GM12864 (cell line): ENCODE results near the gene TRIM43B.
"Not testable (repeated sequence)": the region's sequence is repeated elsewhere in the genome, so short reads cannot be mapped to it uniquely, and the experiment has no call there.

ENCODE experiments used
- DNase-seq: peaks from one replicate; pipeline ENCODE4 v3.0.0-alpha.2; 2011; ENCODE audit warnings: low read depth
- H3K4me3 ChIP-seq: 2 replicates; pipeline ENCODE4 v1.5.1; 2011; ENCODE audit warnings: mild to moderate bottlenecking, low read depth, low read length, control low read depth
- TF ChIP-seq, protein P1 (sequence below): IDR thresholded peaks from 2 replicates; pipeline ENCODE4 v1.5.1; 2011; ENCODE audit warnings: low read depth, mild to moderate bottlenecking, moderate library complexity, low read length, control low read depth, inconsistent platforms; ENCODE audit errors: missing control alignments

TRIM43B gene

DNA sequence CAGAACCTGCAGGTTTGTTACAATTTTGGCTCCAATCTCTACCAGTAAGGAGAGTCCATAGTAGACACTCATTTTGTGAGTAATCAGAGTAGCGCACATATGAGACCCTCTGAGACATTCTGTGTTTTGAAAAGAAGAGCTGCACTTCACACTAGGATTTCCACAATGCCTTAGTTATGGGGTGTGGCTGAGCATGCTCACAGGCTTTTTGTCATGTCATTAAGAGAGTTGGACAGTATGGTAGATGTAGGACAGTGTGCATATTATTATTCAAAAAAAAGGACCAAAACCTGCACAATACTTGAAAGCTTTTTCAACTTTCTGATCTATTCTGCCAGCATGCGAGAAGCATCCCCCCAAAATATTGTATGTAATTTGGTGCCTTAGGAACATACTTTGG is 24.9 kb upstream of the TRIM43B start:
- TF ChIP-seq, protein P1, sequence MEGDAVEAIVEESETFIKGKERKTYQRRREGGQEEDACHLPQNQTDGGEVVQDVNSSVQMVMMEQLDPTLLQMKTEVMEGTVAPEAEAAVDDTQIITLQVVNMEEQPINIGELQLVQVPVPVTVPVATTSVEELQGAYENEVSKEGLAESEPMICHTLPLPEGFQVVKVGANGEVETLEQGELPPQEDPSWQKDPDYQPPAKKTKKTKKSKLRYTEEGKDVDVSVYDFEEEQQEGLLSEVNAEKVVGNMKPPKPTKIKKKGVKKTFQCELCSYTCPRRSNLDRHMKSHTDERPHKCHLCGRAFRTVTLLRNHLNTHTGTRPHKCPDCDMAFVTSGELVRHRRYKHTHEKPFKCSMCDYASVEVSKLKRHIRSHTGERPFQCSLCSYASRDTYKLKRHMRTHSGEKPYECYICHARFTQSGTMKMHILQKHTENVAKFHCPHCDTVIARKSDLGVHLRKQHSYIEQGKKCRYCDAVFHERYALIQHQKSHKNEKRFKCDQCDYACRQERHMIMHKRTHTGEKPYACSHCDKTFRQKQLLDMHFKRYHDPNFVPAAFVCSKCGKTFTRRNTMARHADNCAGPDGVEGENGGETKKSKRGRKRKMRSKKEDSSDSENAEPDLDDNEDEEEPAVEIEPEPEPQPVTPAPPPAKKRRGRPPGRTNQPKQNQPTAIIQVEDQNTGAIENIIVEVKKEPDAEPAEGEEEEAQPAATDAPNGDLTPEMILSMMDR: no peak
- DNase-seq: no peak
- H3K4me3 ChIP-seq: no peak overlapping the region

DNA sequence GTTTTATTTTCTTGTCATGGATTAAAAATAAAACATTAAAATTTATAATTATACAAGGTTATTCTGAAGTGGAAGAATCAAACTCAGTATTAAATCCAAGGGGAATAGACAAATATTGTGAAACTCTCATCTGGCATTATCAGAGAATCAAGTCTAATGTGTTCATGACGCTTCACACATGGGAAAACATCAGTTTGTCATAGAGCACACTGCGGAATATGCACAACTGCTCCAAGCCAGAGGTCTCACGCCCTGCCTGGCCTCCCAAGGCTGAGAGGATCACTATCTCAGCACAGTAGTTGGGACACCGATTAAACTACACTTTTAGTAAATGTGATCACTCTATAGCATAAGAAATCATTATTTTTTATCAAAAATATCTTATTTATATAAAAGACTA is 20.7 kb upstream of the TRIM43B start:
- TF ChIP-seq, protein P1: no peak
- no peak for DNase-seq
- no peak overlapping the region for H3K4me3 ChIP-seq

GRCh38 chr2:95500854-95501253 is 16.3 kb upstream of the TRIM43B start:
- DNase-seq: no peak
- no peak overlapping the region for H3K4me3 ChIP-seq
- TF ChIP-seq, protein P1: no peak

GRCh38 chr2:95492076-95492475 is 7.5 kb upstream of the TRIM43B start:
- not testable (repeated sequence) for DNase-seq

GRCh38 chr2:95475025-95475424 is 9.5 kb downstream of the TRIM43B start:
- DNase-seq, H3K4me3 ChIP-seq: not testable (repeated sequence)

More at GRCh38 chr2:95492076-95492475, 7.5 kb upstream of the TRIM43B start:
- not testable (repeated sequence) for H3K4me3 ChIP-seq

DNA sequence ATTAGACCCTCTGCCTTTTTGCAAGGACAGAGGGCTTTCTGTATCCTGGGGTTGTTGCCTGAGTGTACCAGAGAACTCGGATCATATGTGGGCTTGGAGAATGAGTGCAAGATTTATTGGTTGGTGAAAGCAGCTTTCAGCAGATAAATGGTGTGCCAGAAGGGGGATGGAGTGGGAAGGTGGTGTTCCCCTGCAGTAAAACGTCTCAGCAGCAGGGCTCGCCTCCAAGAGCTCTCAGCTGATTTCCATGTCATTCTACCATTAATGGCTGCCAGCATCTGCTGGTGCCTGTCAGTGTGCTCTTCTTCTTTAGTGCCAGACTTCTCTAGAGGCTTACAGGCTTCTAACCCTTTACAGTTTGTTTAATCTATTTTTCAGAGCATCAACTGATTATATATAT is 16.6 kb downstream of the TRIM43B start:
- DNase-seq, H3K4me3 ChIP-seq: not testable (repeated sequence)

DNA sequence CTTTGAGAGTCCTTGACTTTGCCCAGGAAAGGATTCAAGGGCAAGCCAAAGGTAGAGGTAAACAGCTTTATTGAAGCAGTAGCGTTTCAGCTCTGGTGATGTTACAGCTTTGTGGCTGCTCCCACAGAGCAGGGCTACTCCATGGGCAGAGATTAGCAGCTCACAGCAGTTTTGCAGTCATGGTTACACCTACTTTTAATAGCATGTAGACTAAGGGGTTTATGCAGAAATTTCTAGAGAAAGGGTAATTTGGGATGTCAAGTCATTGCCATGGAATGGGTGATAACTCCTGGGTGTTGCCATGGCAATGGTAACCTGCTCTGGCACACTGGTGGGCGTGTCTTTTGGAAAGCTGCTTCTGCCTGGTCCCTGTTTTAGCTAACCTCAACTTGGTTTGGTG is 18.0 kb downstream of the TRIM43B start:
- H3K4me3 ChIP-seq, DNase-seq: not testable (repeated sequence)

- H3K4me3 ChIP-seq, DNase-seq: not testable (repeated sequence)
Observed at GRCh38 chr2:95463292-95463691, 21.3 kb downstream of the TRIM43B start.

DNA sequence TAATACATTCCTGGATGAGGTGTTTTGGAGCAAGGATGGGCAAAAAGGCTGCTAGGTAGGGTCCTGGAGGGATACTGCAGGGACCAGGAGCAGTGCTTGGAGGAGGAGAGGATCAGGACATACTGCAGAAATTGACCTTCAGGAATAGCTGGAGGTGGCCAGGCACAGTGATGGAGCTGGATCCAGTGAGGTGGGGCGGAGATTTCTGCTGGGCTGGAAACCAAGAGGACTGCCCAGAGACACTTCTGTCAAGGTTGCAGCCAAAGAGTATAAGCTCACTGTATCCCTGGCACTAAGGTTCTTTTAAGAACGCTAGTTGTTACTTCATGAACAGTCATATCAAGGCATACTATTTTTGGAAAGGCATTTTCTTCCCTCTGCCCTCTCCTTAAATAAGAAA is 39.2 kb downstream of the TRIM43B start:
- DNase-seq, H3K4me3 ChIP-seq: not testable (repeated sequence)

- not testable (repeated sequence) for DNase-seq, H3K4me3 ChIP-seq
Observed at GRCh38 chr2:95442474-95443099, 42.0 kb downstream of the TRIM43B start.

DNA sequence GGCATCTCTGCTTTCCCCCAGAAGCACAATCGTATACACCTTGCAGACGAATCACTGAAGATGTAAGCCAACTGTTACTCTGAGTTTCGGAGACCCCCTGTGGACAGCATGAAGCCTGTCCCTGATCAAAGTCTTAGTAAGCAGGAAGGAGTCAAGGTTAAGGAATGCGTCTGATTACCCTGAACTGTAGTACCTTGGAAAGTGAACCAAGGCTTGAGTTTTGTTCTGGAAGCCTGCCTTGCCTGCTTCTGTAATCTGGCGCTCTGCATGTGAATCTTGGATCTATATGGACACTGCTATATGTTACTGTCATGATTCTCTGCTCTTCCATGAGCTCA is 48.7 kb downstream of the TRIM43B start:
- not testable (repeated sequence) for DNase-seq, H3K4me3 ChIP-seq

DNA sequence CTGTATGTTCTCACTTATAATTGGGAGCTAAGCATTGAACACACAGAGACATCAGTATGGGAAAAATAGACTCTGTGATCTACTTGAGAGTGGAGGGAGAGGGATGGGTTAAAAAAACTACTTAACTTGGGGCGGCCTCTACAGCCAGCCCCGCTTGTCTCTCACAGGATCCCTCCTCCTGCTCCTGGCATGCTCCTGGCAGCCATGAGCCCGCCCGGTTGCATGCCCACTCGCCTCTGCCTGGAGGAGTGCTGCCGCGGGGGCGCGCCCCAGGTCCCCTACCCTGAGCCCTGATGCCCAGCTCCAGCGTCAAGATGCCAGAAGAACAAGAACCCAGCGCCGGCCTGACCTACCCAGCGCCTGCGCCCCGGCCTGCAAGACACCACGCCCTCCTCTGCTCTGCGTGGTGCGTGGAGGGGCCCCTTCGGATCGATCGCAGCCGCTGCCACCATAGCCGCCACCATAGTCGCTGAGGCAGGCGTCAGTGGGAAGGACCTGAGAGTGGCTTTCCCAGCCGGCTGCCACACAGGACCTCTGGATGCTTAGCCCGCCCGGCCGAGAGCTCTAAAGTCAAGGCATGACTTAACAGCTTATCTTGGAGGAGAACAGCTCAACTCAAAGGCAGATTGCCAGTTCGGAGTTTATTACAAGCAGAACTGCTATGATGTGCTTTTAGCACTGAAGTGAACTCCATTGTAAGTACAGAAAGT is 49.2 kb downstream of the TRIM43B start:
- H3K4me3 ChIP-seq: not testable (repeated sequence)

DNA sequence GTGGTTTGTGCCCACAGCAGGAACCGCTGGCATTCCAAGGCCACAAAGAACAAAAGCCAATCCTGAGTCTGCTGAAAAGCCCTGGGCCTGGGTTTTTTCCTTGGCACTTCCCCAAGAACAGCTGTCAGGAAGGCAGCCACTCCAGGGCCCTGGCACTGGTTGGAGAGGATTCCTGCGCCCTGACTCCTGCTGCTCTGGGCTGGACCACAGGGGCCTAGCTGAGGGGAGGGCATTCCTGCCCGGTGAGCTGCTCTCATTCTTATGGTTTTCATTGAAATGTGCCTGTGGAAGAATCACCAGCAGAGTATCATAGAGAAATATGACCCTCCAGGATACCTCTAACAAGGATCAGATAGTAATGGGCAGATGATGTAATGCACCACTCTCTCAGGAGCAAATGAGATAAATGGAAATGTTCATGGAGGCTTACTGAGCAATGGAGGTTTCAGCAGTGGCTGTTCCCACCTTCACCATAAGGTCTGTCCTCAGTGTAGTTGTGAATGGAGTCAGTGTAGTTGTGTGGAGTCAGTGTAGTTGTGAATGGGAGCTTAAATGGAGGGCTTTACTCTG is 50.0 kb downstream of the TRIM43B start:
- not testable (repeated sequence) for H3K4me3 ChIP-seq, DNase-seq

More for the DNA sequence above, 49.2 kb downstream of the TRIM43B start:
- DNase-seq: not testable (repeated sequence)

DNA sequence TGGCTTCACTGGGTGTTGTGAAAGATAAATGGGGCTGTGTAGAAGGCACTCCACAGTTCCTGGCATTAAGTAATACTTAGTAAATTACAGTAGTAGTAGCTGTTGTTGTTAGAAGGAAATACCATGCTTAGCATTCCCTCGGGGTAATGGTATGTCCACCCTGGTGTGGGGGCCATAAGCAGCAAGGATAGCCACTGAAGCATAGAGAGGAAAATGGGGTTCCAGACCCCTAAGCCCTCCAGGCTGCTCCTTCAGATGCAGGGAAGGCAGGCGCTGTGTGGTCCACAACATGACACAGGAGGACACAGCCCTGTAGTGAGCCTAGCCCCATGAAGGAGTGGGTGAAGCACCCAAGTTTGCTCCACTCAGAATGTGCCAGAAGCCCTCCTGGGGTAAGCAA is 50.6 kb downstream of the TRIM43B start:
- not testable (repeated sequence) for H3K4me3 ChIP-seq, DNase-seq

GRCh38 chr2:95433373-95433772 is 51.2 kb downstream of the TRIM43B start:
- not testable (repeated sequence) for DNase-seq, H3K4me3 ChIP-seq
